ENCODE measurements around the gene CSMD2.

CSMD2 gene

GRCh38 chr1:34140011-34140676 is 24.9 kb downstream of the CSMD2 start:
- TF ChIP-seq, protein P1, sequence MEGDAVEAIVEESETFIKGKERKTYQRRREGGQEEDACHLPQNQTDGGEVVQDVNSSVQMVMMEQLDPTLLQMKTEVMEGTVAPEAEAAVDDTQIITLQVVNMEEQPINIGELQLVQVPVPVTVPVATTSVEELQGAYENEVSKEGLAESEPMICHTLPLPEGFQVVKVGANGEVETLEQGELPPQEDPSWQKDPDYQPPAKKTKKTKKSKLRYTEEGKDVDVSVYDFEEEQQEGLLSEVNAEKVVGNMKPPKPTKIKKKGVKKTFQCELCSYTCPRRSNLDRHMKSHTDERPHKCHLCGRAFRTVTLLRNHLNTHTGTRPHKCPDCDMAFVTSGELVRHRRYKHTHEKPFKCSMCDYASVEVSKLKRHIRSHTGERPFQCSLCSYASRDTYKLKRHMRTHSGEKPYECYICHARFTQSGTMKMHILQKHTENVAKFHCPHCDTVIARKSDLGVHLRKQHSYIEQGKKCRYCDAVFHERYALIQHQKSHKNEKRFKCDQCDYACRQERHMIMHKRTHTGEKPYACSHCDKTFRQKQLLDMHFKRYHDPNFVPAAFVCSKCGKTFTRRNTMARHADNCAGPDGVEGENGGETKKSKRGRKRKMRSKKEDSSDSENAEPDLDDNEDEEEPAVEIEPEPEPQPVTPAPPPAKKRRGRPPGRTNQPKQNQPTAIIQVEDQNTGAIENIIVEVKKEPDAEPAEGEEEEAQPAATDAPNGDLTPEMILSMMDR (IDR thresholded peaks at IDR 0.05), result no peak
- Histone ChIP-seq H3K4me3 (ENCODE audit: low read depth in 1 of 2, low read length in 1 of 2) (no peak overlapping the region), H3K27ac (no peak overlapping the region), H3K27me3 (no peaks in the 10 kb centered on the region), H3K4me1 (ENCODE audit: control insufficient read depth in 1 of 2, insufficient read depth in 1 of 2, low read depth in 1 of 2, low read length in 1 of 2) (no peaks in the 10 kb centered on the region), H3K36me3 (no peaks in the 10 kb centered on the region), H3K9me3 (no peaks in the 10 kb centered on the region)

DNA sequence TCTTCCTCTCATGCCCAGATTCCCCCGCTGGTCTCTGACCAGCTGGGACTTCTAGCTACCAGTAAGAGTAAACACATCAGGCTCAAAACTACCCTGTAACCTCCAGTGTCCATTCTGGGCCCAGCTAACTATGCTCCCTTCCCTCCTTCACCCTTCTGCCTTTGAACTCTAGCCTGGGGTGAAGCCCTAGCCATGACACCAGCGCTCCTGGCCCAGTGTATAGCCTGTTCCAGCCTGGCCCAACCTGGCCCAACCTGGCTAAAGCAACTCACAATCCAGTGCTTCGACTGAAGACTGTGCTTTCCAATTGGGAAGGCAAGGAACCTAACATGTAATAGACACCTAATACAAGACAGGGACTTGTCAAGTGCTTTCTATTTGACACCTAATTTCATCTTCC is 27.6 kb downstream of the CSMD2 start:
- Histone ChIP-seq H3K9me3 (no peaks in the 10 kb centered on the region), H3K4me1 (ENCODE audit: control insufficient read depth in 1 of 2, insufficient read depth in 1 of 2, low read depth in 1 of 2, low read length in 1 of 2) (no peaks in the 10 kb centered on the region), H3K27me3 (no peaks in the 10 kb centered on the region), H3K4me3 (ENCODE audit: low read depth in 1 of 2, low read length in 1 of 2) (no peak overlapping the region), H3K27ac (no peak overlapping the region), H3K36me3 (no peaks in the 10 kb centered on the region)
- TF ChIP-seq, protein P1 (IDR thresholded peaks at IDR 0.05), result no peak

GRCh38 chr1:34132161-34132420 is 32.9 kb downstream of the CSMD2 start:
- no peaks in the 10 kb centered on the region for H3K4me1 ChIP-seq (ENCODE audit: control insufficient read depth in 1 of 2, insufficient read depth in 1 of 2, low read depth in 1 of 2, low read length in 1 of 2)
- H3K27me3 ChIP-seq, result no peaks in the 10 kb centered on the region
- TF ChIP-seq, protein P1 (IDR thresholded peaks at IDR 0.05), result no peak
- no peaks in the 10 kb centered on the region for H3K36me3 ChIP-seq
- H3K9me3 ChIP-seq, result no peaks in the 10 kb centered on the region
- no peak overlapping the region for H3K27ac ChIP-seq
- H3K4me3 ChIP-seq (ENCODE audit: low read depth in 1 of 2, low read length in 1 of 2), result no peak overlapping the region

DNA sequence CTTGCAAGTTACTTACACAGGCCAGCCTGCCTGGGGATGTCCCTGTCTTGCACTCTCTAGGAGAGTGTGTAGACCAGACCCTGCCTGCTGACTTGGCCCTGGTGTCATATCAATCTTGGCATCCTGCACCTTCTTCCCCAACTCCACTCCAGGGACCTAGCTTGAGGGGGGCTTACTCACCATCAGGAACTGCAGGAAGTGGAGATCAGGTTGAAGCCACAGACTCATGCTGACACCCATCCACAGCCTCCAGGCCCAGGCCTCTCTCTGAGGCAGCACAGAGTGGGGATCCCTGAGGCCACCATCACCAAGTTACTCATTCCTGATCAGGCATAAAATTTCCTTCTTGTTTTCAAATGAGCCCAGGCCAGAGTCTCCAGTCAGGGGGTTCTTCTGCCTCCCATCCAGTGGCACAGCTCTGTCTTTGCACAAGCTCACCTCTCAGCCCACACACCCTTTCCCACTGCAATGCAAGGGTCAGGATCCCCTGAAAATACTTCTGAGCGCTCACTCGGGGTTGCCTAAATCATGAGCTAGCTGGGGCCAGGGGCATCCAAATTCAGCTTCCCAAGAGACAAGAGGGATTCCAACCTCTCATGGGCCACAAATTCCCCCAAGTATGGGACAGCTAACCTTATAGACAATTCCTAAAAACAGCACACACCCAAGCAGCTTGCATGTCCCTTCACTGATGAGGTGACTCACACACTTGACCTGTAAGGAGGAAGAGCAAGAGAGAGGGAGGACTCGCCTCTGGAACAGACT is 33.5 kb downstream of the CSMD2 start:
- Histone ChIP-seq H3K4me1 (ENCODE audit: control insufficient read depth in 1 of 2, insufficient read depth in 1 of 2, low read depth in 1 of 2, low read length in 1 of 2) (no peaks in the 10 kb centered on the region), H3K27me3 (no peaks in the 10 kb centered on the region), H3K9me3 (no peaks in the 10 kb centered on the region), H3K4me3 (ENCODE audit: low read depth in 1 of 2, low read length in 1 of 2) (no peak overlapping the region), H3K36me3 (no peaks in the 10 kb centered on the region), H3K27ac (no peak overlapping the region)
- TF ChIP-seq, protein P1 (IDR thresholded peaks at IDR 0.05), result no peak

DNA sequence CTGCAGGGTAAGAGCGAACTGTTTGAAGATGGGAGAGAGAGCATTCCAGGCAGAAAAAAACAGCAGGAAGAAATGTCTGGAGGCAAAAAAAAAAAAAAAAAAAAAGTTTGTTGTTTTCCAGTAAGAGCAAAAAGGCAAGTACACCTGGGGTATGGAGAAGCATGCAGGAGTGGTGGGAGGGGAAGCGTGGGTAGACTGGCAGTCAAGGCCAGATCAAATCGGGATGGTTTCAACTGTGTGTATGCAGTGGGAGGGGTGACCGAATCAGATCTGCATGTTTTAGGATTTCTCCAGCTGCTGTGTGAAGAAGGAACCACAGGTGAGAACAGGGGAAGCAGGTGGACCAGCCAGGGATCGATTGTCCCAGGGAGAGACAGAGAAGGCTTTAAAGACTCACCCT is 34.7 kb downstream of the CSMD2 start:
- H3K9me3 ChIP-seq, result no peaks in the 10 kb centered on the region
- TF ChIP-seq, protein P1 (IDR thresholded peaks at IDR 0.05), result no peak
- no peak overlapping the region for H3K4me3 ChIP-seq (ENCODE audit: low read depth in 1 of 2, low read length in 1 of 2)
- no peaks in the 10 kb centered on the region for H3K4me1 ChIP-seq (ENCODE audit: control insufficient read depth in 1 of 2, insufficient read depth in 1 of 2, low read depth in 1 of 2, low read length in 1 of 2)
- H3K36me3 ChIP-seq, result no peaks in the 10 kb centered on the region
- no peaks in the 10 kb centered on the region for H3K27me3 ChIP-seq
- H3K27ac ChIP-seq, result no peak overlapping the region

All from neutrophil (primary cell).